Peyer's patch (tissue), 4 donors: ENCODE results near the gene ZFYVE1.

ENCODE experiments used
- CTCF ChIP-seq, 6 experiments: fragments of 450-650 bp in 4 of 6; fragments of 200-600 bp in 2 of 6; sonication (generic) in 1 of 6; IDR thresholded peaks; one replicate each; pipeline ENCODE4 v1.5.1; 2017 to 2019; ENCODE audit warnings: antibody characterized with exemption in 6 of 6, mild to moderate bottlenecking in 3 of 6, moderate library complexity in 1 of 6
- POLR2A ChIP-seq, 2 donors: fragments of 450-650 bp; IDR thresholded peaks; one replicate each; pipeline ENCODE4 v1.5.1; 2017; ENCODE audit warnings: antibody characterized with exemption in 2 of 2, mild to moderate bottlenecking in 2 of 2, moderate library complexity in 2 of 2

GRCh38 chr14:73058922-73059673 is 32.2 kb upstream of the ZFYVE1 start:
- TF ChIP-seq CTCF (IDR thresholded peaks at IDR 0.05) (no peak), POLR2A (IDR thresholded peaks at IDR 0.05) (no peak)
